Activated CD4-positive, alpha-beta T cell treated with anti-CD3 and anti-CD28 coated beads for 4 hours (primary cell): Measurements from ENCODE around the gene UBTD1.
"Not testable (repeated sequence)": the region's sequence is repeated elsewhere in the genome, so short reads cannot be mapped to it uniquely, and the experiment has no call there.

Source experiments
- DNase-seq, 2 donors: peaks; one replicate each; pipeline ENCODE4 v3.0.0-alpha.2; 2020

The UBTD1 gene

GRCh38 chr10:97567891-97568290, 69.2 kb downstream of the UBTD1 start:
- DNase-seq = no peak

GRCh38 chr10:97570146-97570788, 71.5 kb downstream of the UBTD1 start:
- no peak for DNase-seq

GRCh38 chr10:97570789-97571471, 72.2 kb downstream of the UBTD1 start:
- no peak for DNase-seq

GRCh38 chr10:97571622-97572021, 72.9 kb downstream of the UBTD1 start:
- no peak for DNase-seq

GRCh38 chr10:97572214-97572989, 73.7 kb downstream of the UBTD1 start, which contains the start of gene ANKRD2:
Gene ANKRD2, plus strand, starts transcription at chr10:97572779. Its CDS starts 10 bp downstream, at chr10:97572789.
- peak; percentile 40 to 43 for DNase-seq

DNA sequence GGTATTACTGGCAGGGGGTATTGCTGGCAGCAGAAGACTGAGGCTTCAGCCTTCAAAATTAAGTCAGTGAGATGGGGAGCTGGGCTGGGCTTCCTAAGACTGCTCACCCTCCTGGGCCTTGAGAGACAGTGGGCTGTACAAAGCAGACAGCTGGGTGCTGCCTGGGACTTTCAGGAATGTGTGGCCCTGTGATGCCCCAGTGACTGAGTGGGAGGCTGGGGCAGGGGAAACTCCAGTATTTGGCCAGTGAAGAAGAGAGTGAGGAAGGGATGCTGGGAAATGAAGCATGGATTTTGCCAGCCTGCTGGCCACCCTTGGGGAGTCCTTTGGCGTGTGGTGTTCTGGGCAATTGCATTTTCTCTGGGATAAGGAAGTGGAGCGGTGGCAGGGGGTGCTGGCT, 74.3 kb downstream of the UBTD1 start:
- DNase-seq = no peak

GRCh38 chr10:97573672-97574071, 74.9 kb downstream of the UBTD1 start:
- DNase-seq = no peak

DNA sequence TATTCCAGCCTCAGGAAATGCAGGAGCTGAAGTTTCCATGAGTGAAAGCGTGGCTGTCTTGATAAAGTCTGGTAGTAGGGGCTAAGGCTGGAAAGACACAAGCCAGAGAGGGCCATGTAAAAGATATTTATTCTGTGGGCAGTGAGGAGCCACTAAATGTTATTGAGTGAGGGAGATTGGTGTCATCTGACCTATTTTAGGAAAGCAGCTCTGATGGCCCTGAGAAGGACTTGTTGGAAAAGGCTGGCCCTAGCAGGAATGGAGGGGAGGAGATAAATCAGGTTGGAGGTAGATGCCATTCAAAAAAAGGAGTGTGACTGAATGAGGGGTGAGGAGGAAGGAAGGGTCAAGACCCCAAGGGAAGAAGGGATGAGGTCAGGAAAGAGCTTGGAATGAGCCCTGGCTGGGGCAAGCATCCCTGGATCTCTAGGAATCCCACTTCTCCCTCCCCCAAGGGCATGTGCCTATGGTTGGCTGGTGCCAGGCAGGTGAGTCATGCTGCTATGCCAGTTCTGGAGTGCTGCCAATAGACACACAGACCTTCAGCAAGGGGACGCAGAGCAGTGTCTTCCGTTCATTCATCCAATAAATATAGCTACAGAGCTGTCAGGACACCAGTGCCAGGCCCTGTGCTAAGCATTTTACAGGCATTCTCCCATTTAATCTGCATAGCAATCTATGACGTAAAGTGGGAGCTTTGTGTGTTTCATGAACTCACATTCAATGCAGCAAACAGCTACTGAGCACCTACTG, 75.8 kb downstream of the UBTD1 start:
- peak in 1 of 2 donors; percentile 11 for DNase-seq

DNA sequence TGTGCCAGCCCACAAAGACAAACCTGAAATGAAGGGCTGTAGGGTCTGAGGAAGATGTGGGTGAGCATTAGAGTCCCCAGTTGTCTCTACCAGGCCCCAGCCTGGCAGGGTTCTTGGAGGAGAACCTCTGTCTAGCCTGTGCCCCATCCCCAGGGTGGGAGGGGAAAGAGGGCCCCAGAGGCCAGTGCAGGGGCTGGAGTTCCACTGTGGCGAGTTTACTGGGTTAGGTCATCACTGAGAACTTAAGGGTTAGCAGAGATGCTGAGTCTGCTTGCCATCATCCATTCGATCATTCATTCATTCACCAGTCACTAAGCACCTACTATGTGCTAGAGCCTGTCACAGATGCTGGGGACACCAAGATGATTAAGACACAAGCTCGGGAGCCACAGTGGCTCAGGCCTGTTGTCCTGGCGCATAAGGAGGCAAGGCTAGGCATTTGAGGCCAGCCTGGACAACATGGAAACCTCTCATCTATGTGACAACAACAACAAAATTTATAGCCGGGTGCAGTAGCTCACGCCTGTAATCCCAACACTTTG, 76.5 kb downstream of the UBTD1 start:
- DNase-seq = no peak

DNA sequence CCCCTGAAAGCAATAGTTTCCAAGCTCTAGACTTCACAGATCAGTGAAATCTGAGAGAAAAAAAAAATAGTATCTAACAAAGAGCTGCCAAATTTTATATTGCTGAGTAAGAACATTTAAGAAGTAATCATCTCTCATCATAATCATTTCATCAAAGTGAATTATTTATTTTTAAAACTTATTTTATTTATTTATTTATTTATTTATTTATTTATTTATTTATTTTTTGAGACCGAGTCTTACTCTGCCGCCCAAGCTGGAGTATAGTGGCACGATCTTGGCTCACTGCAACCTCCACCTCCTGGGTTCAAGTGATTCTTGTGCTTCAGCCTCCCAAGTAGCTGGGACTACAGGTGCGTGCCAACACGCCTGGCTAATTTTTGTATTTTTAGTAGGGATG, 77.8 kb downstream of the UBTD1 start:
- DNase-seq = not testable (repeated sequence)

- DNase-seq = no peak
These were observed 79.0 kb downstream of the UBTD1 start for GRCh38 chr10:97577701-97578100.

GRCh38 chr10:97578171-97578844, 79.6 kb downstream of the UBTD1 start:
- DNase-seq = no peak

GRCh38 chr10:97580421-97581367, 82.0 kb downstream of the UBTD1 start:
- no peak for DNase-seq

GRCh38 chr10:97582169-97582568, 83.4 kb downstream of the UBTD1 start:
- no peak for DNase-seq

DNA sequence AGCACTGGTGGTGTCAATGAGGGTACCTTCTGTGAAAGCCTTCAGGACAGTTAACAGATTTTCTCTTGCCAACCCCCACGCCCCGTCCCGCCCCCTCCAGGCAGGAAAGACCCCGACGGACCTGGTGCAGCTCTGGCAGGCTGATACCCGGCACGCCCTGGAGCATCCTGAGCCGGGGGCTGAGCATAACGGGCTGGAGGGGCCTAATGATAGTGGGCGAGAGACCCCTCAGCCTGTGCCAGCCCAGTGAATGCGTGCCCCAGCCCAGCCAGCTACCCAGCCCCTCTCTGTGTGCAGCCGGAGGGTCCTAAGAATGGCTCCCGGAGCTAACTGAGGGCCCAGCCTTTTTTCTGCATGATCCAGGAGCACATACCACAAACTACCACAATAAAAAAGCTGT, 84.8 kb downstream of the UBTD1 start:
- DNase-seq = no peak

- DNase-seq = no peak
These were observed 85.5 kb downstream of the UBTD1 start, which contains the start of gene HOGA1 for GRCh38 chr10:97584060-97584797. Gene HOGA1, plus strand, starts transcription at chr10:97584389. Its CDS starts 315 bp downstream, at chr10:97584704.

DNA sequence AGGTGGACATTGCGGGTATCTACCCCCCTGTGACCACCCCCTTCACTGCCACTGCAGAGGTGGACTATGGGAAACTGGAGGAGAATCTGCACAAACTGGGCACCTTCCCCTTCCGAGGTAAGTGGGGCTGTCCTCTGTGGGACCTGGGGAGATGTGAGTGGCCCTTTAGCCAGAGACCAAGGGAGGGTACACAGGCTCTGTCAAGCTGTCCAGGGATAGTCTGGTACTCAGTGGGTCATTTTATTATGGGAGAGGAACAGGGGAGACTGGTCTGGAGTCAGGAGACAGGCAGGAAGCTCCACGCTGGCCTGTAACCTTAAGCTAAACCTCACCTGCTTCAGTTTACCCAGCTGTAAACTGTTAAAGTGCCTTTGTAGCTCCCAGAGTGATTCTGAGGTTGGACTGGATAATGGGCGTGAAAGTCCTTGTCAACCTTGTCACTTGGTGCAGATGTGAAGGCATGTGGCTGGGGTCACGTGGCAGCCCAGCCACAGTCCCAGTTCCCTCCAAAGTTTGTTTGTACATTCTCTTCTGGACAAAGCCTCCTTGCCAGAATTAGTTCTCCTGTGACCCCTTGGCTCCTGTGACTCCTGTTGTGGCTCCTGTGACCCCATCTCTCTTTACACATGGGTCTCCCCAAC, 86.2 kb downstream of the UBTD1 start:
- DNase-seq = no peak

GRCh38 chr10:97585439-97585811, 86.7 kb downstream of the UBTD1 start:
- no peak for DNase-seq

DNA sequence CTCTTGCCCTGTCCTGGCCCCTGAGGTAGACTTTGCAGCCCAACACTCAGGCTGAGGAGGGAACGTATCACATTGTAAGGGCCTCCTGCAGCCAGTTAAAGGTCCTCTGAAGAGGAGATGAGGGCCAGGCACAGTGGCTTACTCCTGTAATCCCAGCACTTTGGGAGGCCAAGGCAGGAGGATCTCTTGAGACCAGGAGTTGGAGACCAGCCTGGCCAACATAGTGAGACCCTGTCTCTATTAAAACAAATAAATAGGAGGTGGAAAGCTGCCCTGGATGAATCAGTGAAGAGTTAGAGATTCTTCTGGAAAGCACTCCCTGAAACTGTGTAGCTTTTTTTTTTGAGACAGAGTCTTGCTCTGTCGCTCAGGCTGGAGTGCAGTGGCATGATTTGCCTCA, 88.5 kb downstream of the UBTD1 start:
- DNase-seq = no peak

DNA sequence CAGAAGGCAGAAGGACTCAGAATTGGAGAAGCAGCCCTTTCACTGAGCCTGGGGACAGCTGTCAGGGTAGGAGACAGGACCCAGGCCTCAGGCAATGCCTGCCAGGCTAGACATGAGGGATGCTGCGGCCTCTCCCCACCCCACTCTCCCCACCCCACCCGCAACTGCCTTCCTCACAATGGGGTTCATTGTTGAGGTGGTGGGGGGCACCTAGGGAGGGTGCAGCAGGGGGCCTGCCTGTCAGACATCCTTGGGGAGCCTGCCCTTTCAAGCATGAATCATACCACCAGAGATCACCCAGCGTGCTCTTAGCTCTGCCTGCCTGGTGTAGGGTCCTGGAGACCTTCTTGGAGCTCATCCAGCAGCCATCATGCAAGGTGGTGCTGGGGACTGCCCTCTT, 90.8 kb downstream of the UBTD1 start, which contains the start of gene C10orf62:
Gene C10orf62, plus strand, starts transcription at position 243 of the 400 bp plus-strand sequence. CDS start 177 bp downstream, outside the sequence.
- DNase-seq = no peak
